ENCODE measurements around the gene USP17L19.
"Not testable (repeated sequence)": the region's sequence is repeated elsewhere in the genome, so short reads cannot be mapped to it uniquely, and the experiment has no call there.

GRCh38 chr4:9257824-9258223 is 4.6 kb downstream of the USP17L19 start, which contains the start of gene USP17L20:
- TF ChIP-seq, protein P1, sequence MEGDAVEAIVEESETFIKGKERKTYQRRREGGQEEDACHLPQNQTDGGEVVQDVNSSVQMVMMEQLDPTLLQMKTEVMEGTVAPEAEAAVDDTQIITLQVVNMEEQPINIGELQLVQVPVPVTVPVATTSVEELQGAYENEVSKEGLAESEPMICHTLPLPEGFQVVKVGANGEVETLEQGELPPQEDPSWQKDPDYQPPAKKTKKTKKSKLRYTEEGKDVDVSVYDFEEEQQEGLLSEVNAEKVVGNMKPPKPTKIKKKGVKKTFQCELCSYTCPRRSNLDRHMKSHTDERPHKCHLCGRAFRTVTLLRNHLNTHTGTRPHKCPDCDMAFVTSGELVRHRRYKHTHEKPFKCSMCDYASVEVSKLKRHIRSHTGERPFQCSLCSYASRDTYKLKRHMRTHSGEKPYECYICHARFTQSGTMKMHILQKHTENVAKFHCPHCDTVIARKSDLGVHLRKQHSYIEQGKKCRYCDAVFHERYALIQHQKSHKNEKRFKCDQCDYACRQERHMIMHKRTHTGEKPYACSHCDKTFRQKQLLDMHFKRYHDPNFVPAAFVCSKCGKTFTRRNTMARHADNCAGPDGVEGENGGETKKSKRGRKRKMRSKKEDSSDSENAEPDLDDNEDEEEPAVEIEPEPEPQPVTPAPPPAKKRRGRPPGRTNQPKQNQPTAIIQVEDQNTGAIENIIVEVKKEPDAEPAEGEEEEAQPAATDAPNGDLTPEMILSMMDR (IDR thresholded peaks at IDR 0.05), result not testable (repeated sequence)
- not testable (repeated sequence) for TF ChIP-seq POLR2A (IDR thresholded peaks at IDR 0.05)
